SKM-1 (cell line): ENCODE measurements around the gene ELP1.

Source experiments
- DNase-seq: peaks from one replicate; lab custom pipeline; 2025; ENCODE audit not compliant: unreplicated experiment; lab: John Stamatoyannopoulos, UW

ELP1 gene

GRCh38 chr9:108823829-108824228, 110.1 kb downstream of the ELP1 start:
- DNase-seq: no peak
